HEK293T (cell line): ENCODE measurements around the gene KRT17.

Experiments used
- ARNT ChIP-seq: fragments of 450-650 bp; IDR thresholded peaks from 2 replicates; pipeline ENCODE4 v1.6.1; 2017; ENCODE audit warnings: mild to moderate bottlenecking
- BHLHE40 ChIP-seq: fragments of 450-650 bp; IDR thresholded peaks from 2 replicates; pipeline ENCODE4 v1.6.1; 2016; ENCODE audit warnings: mild to moderate bottlenecking, moderate library complexity, borderline replicate concordance
- CTBP1 ChIP-seq: fragments of 450-650 bp; IDR thresholded peaks from 2 replicates; pipeline ENCODE4 v1.6.1; 2016; ENCODE audit warnings: borderline replicate concordance
- ELF4 ChIP-seq: fragments of 450-650 bp; IDR thresholded peaks from 2 replicates; pipeline ENCODE4 v1.6.1; 2017; ENCODE audit warnings: antibody characterized with exemption
- FOXA1 ChIP-seq: fragments of 450-650 bp; IDR thresholded peaks from 2 replicates; pipeline ENCODE4 v1.6.1; 2016; ENCODE audit warnings: mild to moderate bottlenecking
- FOXK2 ChIP-seq: fragments of 450-650 bp; IDR thresholded peaks from 2 replicates; pipeline ENCODE4 v1.6.1; 2016; ENCODE audit warnings: mild to moderate bottlenecking
- L3MBTL2 ChIP-seq: fragments of 450-650 bp; conservative IDR thresholded peaks from 2 replicates; pipeline ENCODE4 v1.6.1; 2016; ENCODE audit warnings: mild to moderate bottlenecking
- LEF1 ChIP-seq: fragments of 450-650 bp; IDR thresholded peaks from 2 replicates; pipeline ENCODE4 v1.6.1; 2017; ENCODE audit warnings: mild to moderate bottlenecking, borderline replicate concordance
- SP1 ChIP-seq: fragments of 450-650 bp; IDR thresholded peaks from 2 replicates; pipeline ENCODE4 v1.6.1; 2017
- SUZ12 ChIP-seq: fragments of 450-650 bp; IDR thresholded peaks from 2 replicates; pipeline ENCODE4 v1.6.1; 2016; ENCODE audit warnings: mild to moderate bottlenecking
- TARDBP ChIP-seq: fragments of 450-650 bp; IDR thresholded peaks from 2 replicates; pipeline ENCODE4 v1.6.1; 2016
- TF ChIP-seq, protein P1 (sequence below): fragments of 450-650 bp; IDR thresholded peaks from 2 replicates; pipeline ENCODE4 v1.6.1; 2016

DNA sequence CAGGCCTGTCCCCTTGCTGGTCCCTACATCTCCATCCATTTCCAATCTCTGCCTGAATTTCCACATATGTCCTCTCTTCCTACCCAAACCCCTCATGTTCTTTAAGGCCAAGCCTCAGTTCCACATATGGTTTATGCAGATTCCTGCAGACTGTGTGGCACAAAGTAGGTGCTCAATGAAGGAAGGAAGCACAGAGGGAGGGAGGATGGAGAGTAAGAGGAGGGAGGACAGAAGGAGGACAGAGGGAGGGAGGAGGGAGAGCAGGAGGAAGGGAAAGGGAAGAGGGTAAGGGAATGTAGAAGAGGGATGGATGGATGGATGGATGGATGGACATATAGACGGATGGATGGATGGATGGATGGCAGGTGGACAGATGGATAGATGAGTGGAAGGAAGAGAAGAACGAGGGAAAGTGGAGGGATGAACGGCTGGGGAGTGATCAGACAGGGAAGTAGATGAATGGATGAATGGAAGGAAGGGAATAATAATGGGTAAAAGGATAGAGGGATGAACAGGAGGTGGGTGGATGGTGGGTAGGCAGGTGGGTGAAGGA lies 29.9 kb downstream of the KRT17 start:
- no peak for TF ChIP-seq TARDBP
- TF ChIP-seq CTBP1 = no peak
- TF ChIP-seq SP1 = no peak
- TF ChIP-seq L3MBTL2 = no peak
- TF ChIP-seq SUZ12 = no peak
- TF ChIP-seq BHLHE40 = no peak
- TF ChIP-seq ELF4 = no peak
- TF ChIP-seq, protein P1, sequence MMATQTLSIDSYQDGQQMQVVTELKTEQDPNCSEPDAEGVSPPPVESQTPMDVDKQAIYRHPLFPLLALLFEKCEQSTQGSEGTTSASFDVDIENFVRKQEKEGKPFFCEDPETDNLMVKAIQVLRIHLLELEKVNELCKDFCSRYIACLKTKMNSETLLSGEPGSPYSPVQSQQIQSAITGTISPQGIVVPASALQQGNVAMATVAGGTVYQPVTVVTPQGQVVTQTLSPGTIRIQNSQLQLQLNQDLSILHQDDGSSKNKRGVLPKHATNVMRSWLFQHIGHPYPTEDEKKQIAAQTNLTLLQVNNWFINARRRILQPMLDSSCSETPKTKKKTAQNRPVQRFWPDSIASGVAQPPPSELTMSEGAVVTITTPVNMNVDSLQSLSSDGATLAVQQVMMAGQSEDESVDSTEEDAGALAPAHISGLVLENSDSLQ = no peak
- TF ChIP-seq ARNT = no peak
- TF ChIP-seq FOXA1 = no peak
- TF ChIP-seq LEF1 = no peak
- TF ChIP-seq FOXK2 = no peak
